Endothelial cell of hepatic sinusoid (primary cell): ENCODE results near the gene RTN4RL1.

Experiments
- in situ Hi-C: cut with HindIII; loops from 2 replicates; pipeline ENCODE4 v1.10.0; 2017; ENCODE audit warnings: low sequenced_read_pairs

RTN4RL1 gene

GRCh38 chr17:1937461-1937860 is 87.7 kb downstream of the RTN4RL1 start:
- in situ Hi-C loops, result no loop called here

- in situ Hi-C loops, result no loop called here
Measured at GRCh38 chr17:1936766-1937165, 88.4 kb downstream of the RTN4RL1 start.

GRCh38 chr17:1934901-1935300 is 90.2 kb downstream of the RTN4RL1 start:
- in situ Hi-C loops, result loop anchor here (5.0 kb wide), 1 partner anchor 62 kb away; no protein-coding TSS in a partner anchor

- in situ Hi-C loops, result loop anchor here (5.0 kb wide), 1 partner anchor 63 kb away; no protein-coding TSS in a partner anchor
Measured at GRCh38 chr17:1933875-1934715, 91.0 kb downstream of the RTN4RL1 start.

- in situ Hi-C loops, result loop anchor here (5.0 kb wide), 1 partner anchor 65 kb away; no protein-coding TSS in a partner anchor
Measured at GRCh38 chr17:1931844-1932579, 93.1 kb downstream of the RTN4RL1 start.

GRCh38 chr17:1930337-1930645 is 94.8 kb downstream of the RTN4RL1 start:
- in situ Hi-C loops, result loop anchor here (5.0 kb wide), 1 partner anchor 67 kb away; no protein-coding TSS in a partner anchor

GRCh38 chr17:1928976-1929375 is 96.2 kb downstream of the RTN4RL1 start:
- in situ Hi-C loops, result no loop called here

GRCh38 chr17:1920948-1921351 is 104.2 kb downstream of the RTN4RL1 start:
- in situ Hi-C loops, result no loop called here

- in situ Hi-C loops, result loop anchor here (5.0 kb wide), 1 partner anchor 123 kb away; the partner anchor contains the start of gene OVCA2
Measured at GRCh38 chr17:1919201-1919600, 105.9 kb downstream of the RTN4RL1 start.

- in situ Hi-C loops, result loop anchor here (5.0 kb wide), 1 partner anchor 124 kb away; the partner anchor contains the start of gene OVCA2
Measured at GRCh38 chr17:1918346-1919162, 106.6 kb downstream of the RTN4RL1 start.

GRCh38 chr17:1916963-1917715 is 108.0 kb downstream of the RTN4RL1 start:
- in situ Hi-C loops, result loop anchor here (5.0 kb wide), 1 partner anchor 125 kb away; the partner anchor contains the start of gene OVCA2

- in situ Hi-C loops, result loop anchor here (5.0 kb wide), 1 partner anchor 126 kb away; the partner anchor contains the start of gene OVCA2
Measured at GRCh38 chr17:1916316-1916715, 108.8 kb downstream of the RTN4RL1 start.

- in situ Hi-C loops, result loop anchor here (5.0 kb wide), 1 partner anchor 126 kb away; the partner anchor contains the start of gene OVCA2
Measured at GRCh38 chr17:1915889-1916288, 109.2 kb downstream of the RTN4RL1 start.

GRCh38 chr17:1914661-1915083 is 110.5 kb downstream of the RTN4RL1 start:
- in situ Hi-C loops, result loop anchor here (5.0 kb wide), 1 partner anchor 128 kb away; the partner anchor contains the start of gene OVCA2

- in situ Hi-C loops, result no loop called here
Measured at GRCh38 chr17:1913702-1914101, 111.4 kb downstream of the RTN4RL1 start.

- in situ Hi-C loops, result no loop called here
Measured at GRCh38 chr17:1912146-1912545, 113.0 kb downstream of the RTN4RL1 start.

- in situ Hi-C loops, result no loop called here
Measured at GRCh38 chr17:1909985-1910384, 115.1 kb downstream of the RTN4RL1 start.

GRCh38 chr17:1908699-1909309 is 116.3 kb downstream of the RTN4RL1 start:
- in situ Hi-C loops, result no loop called here

- in situ Hi-C loops, result no loop called here
Measured at GRCh38 chr17:1907909-1908698, 117.0 kb downstream of the RTN4RL1 start.
